ENCODE results near the gene ACOT11. TPM values are rescaled to one million over a fixed set of nuclear protein-coding genes. Genes with fewer than 3 reads are reported as not detected.

ACOT11 gene
- polyA plus RNA-seq, 3 donors = 11.5 to 17.2 (median 12.8) TPM

- peak in 6 of 11 donors; percentile 34 to 59 (median 46) for DNase-seq (ENCODE audit: extremely low read depth in 1 of 11, low read depth in 9 of 11, low spot score in 4 of 11)
Observed at GRCh38 chr1:54600947-54601721, 53.1 kb downstream of the ACOT11 start.

GRCh38 chr1:54601730-54602129 lies 53.7 kb downstream of the ACOT11 start:
- DNase-seq (ENCODE audit: extremely low read depth in 1 of 11, low read depth in 9 of 11, low spot score in 4 of 11) = no peak

GRCh38 chr1:54602554-54602953 lies 54.5 kb downstream of the ACOT11 start:
- DNase-seq (ENCODE audit: extremely low read depth in 1 of 11, low read depth in 9 of 11, low spot score in 4 of 11) = no peak

- DNase-seq (ENCODE audit: extremely low read depth in 1 of 11, low read depth in 9 of 11, low spot score in 4 of 11) = no peak
Observed at GRCh38 chr1:54603241-54603640, 55.2 kb downstream of the ACOT11 start.

DNA sequence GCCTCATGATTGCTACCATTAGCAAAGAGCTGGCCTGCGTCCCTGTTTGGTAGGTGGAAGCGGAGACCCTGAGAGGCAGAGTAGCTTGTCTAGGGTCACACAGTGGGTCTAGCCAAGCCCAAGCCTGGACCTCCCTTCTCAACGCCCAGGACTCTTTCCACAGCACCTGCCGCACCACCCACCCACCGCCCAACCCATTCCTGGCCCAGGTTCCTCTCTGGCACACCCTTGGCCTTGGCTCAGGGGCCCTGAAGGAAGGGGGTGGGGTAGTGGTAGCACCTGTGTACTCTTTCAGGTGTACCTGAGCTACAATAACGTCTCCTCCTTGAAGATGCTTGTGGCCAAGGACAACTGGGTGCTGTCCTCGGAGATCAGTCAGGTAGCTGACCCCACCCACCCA lies 56.0 kb downstream of the ACOT11 start:
- DNase-seq (ENCODE audit: extremely low read depth in 1 of 11, low read depth in 9 of 11, low spot score in 4 of 11) = no peak

DNA sequence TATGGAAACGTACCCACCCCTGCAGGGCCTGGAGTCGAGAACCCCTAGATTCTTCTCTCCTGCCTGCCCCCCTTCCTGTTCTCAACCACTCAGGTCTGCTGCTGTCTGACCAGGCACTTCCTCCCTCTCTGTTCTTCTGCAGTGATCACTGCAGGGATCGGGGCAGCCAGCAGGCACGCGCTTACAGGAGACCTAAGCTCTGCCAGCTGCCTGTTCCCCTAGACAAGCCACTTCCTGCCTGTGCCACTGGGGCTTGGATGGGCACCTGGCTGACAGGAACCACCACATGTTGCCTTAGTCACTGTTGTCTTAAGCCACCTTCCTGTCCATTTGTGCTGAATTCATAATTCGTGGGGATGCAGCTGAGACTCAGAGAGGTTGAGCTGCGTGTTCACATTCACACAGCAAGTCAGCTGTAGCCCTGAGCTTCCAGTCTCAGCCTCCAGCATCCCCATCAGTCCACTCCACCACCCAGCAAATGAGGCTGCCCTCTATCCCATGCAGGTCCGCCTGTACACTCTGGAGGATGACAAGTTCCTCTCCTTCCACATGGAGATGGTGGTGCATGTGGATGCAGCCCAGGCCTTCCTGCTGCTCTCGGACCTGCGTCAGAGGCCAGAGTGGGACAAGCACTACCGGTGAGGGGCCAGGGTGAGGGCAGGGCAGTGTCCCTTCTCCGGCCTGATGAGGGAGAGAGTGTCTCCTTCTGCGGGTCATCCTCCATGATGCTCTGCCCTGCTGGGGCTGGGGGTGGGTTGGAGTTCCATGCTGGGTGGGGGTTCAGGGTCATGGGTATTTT lies 56.7 kb downstream of the ACOT11 start:
- no peak for DNase-seq (ENCODE audit: extremely low read depth in 1 of 11, low read depth in 9 of 11, low spot score in 4 of 11)

GRCh38 chr1:54606096-54606989 lies 58.3 kb downstream of the ACOT11 start:
- DNase-seq (ENCODE audit: extremely low read depth in 1 of 11, low read depth in 9 of 11, low spot score in 4 of 11) = no peak

- DNase-seq (ENCODE audit: extremely low read depth in 1 of 11, low read depth in 9 of 11, low spot score in 4 of 11) = no peak
Observed at GRCh38 chr1:54606990-54607325, 58.9 kb downstream of the ACOT11 start.

- DNase-seq (ENCODE audit: extremely low read depth in 1 of 11, low read depth in 9 of 11, low spot score in 4 of 11) = no peak
Observed at GRCh38 chr1:54607821-54608565, 60.0 kb downstream of the ACOT11 start.

DNA sequence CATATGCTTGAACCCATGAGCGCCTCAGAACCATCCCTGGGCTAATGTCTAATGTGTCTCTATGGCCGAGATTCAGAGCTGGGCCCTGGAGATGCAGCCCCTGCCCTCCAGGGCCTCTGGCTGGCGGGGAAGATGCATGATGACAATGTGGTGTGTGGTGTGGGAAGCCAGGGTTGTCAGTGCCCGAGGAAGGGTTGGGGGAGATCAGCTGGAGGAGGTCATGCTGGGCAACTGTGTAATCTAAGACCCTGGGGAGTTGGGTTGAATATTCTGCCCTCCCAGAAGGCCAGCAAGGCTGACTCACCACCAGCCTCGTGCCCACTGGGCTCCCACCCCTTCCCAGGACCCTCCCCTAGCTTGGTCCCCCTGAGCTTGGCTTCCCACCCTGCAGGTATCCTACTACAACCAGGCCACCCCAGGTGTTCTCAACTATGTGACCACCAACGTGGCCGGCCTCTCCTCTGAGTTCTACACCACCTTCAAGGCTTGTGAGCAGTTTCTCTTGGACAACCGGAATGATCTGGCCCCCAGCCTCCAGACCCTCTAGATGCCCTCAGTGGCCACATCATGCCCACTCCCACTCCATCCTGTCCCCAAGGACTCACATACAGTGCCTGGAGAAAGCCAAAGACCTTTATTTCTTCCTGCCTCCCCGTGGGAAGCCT lies 60.7 kb downstream of the ACOT11 start:
- DNase-seq (ENCODE audit: extremely low read depth in 1 of 11, low read depth in 9 of 11, low spot score in 4 of 11) = no peak

- DNase-seq (ENCODE audit: extremely low read depth in 1 of 11, low read depth in 9 of 11, low spot score in 4 of 11) = no peak
Observed at GRCh38 chr1:54609301-54609921, 61.4 kb downstream of the ACOT11 start.

DNA sequence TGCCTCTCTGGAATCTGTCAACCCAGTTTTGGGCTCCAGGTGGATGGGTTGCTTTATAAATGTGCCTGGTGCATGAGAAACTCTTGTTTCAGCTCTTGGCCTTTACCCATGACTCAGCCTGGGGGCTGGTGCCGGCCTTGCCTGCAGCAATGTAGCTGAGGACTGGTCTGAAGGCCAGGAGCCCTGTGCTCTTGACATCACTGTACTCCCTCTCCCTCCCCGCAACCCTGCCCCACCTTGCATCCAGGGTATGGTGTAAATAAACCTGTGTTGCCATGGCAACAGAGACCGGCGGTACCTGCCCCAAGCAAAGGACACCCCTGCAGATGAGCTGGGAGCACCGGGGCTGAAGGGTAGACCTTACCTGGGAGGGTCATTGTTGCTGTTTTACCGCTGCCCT lies 62.0 kb downstream of the ACOT11 start:
- no peak for DNase-seq (ENCODE audit: extremely low read depth in 1 of 11, low read depth in 9 of 11, low spot score in 4 of 11)

DNA sequence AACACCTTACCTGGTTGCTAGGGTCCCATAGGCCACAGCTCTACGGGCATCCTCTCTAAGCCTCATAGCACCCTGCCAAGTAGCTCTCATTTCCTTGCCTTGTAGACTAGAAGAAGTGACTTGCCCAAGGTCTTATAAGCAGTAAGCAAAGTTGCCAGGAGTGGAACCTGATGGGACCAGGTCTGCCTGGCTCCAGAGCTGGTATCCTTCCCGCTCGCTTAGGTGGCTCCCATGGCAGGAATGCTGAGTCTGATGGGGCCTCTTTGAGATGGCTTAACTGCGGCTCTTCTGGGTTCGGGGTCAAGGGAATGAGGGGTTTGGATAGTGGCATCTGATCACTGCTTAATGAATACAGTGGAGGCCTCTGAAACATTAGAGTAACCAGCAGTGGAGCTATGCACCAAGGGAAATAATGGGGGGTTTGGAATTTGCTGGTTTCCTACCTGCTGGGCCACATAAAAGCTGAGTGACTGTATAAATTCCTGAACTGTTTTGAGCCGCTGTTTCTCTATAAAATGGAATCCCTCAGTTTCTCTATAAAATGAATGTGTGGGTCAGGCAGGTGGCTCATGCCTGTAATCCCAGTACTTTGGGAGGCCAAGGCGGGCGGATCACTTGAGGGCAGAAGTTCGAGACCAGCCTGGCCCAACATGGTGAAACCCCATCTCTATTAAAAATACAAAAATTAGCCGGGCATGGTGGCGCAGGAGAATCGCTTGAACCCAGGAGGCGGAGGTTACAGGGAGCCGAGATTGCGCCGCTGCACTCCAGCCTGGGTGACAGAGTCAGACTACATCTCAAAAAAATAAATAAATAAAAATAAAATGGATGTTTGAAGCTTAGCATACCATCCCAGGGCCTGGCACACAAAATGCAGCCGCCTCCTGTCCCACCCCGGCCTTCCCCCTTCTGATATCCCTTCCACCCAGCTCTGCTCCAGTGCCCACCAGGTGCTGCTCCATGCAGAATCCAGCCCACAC lies 62.9 kb downstream of the ACOT11 start:
- no peak for DNase-seq (ENCODE audit: extremely low read depth in 1 of 11, low read depth in 9 of 11, low spot score in 4 of 11)

DNA sequence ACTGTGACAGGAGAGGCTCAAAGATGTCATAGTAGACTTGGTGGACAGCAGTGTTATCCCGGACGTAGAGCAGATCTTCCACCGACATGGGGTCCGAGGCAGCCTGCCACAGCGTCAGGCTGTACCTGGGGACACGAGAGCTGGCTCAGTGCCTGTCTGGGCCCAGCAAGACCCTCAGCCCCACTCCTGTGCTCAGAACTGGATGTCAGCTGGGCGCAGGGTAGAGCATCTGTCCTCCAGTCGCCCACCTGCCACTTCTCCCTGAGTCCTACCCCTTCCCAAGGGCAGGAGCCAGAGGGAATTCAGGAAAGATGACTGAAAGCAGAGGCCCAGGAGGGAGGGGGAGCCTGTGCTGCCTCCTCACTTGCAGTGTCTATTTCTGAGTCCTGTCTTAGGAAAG lies 63.6 kb downstream of the ACOT11 start:
- no peak for DNase-seq (ENCODE audit: extremely low read depth in 1 of 11, low read depth in 9 of 11, low spot score in 4 of 11)

DNA sequence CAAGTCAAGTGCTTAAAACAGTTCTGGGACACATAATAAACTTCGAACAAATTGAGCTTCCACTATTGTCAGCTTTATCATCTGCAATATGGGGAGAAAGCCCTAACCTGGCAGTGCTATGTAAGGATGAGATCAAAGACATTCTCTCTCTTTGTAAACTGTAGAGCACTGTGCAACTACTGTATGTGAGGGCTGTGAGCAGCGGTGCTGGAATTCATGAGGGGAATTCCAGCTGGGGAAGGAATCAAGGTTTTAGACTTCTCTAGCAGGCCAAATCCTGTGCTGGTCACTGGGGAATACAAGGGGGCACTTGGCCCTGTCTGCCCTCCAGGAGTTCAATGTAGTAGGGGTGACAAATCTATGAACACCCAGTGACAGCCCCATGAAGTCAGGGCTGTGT lies 66.0 kb downstream of the ACOT11 start:
- no peak for DNase-seq (ENCODE audit: extremely low read depth in 1 of 11, low read depth in 9 of 11, low spot score in 4 of 11)

- DNase-seq (ENCODE audit: extremely low read depth in 1 of 11, low read depth in 9 of 11, low spot score in 4 of 11) = no peak
Observed at GRCh38 chr1:54614563-54614962, 66.5 kb downstream of the ACOT11 start.

All from renal cortex interstitium (tissue), 11 donors.